ENCODE data around the gene SMIM21. TPM values are rescaled to one million over a fixed set of nuclear protein-coding genes. Genes with fewer than 3 reads are reported as not detected.

The SMIM21 gene
- total and polyA plus RNA-seq, 2 experiments from 2014 or later, result not detected

DNA sequence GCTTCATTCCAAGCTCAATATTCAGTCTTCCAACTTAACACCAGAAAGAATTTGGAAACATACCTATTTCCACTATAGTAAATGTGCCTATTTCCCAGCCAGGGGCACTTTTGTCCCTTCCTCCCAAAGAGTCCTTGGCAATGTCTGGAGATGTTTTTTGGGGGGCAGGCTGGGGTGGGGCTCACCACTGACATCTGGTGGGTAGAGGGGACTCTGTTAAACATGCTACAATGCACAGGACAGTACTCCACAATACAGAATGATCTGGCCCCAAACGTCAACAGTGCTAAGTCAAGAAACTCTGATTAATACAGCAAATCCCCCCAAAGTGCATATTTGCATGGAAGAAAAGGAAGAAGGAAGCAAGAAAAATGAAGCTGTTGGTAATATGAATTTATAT is 61.7 kb downstream of the SMIM21 start:
- 53 to 71% methylated on average over 1 of the region's 1 CpG for WGBS, 2 experiments (ENCODE audit: low coverage in 1 of 2, low lambda C conversion rate in 2 of 2, missing lambda C conversion rate in 2 of 2)
- Histone ChIP-seq H2AFZ (no peak overlapping the region), H3K27me3 (replicated peaks; ENCODE audit: insufficient read depth) (no peaks in the 10 kb centered on the region), H3K4me1 (ENCODE audit: insufficient read depth) (no peaks in the 10 kb centered on the region), H3K4me2 (ENCODE audit: unreplicated experiment) (no peak overlapping the region), H3K27ac (no peak overlapping the region), H3K9ac (no peak overlapping the region), H3K4me3 (no peak overlapping the region), H4K20me1 (ENCODE audit: insufficient read depth) (no peaks in the 10 kb centered on the region), H3K36me3 (ENCODE audit: low read depth) (no peaks in the 10 kb centered on the region), H3K79me2 (ENCODE audit: insufficient read depth) (no peaks in the 10 kb centered on the region), H3K9me3 (ENCODE audit: low read depth) (no peaks in the 10 kb centered on the region), H3K9me2 (ENCODE audit: insufficient read depth) (no peaks in the 10 kb centered on the region), H3F3A (ENCODE audit: insufficient read depth) (no peaks in the 10 kb centered on the region)
- in situ Hi-C loops (cut with MboI), result no loop called here
- TF ChIP-seq EZH2 (IDR thresholded peaks at IDR 0.05; ENCODE audit: insufficient read depth, poor library complexity, severe bottlenecking) (no peak), EZH2phosphoT487 (IDR thresholded peaks at IDR 0.05; ENCODE audit: insufficient read depth, low read depth) (no peak)
- no peak for DNase-seq

DNA sequence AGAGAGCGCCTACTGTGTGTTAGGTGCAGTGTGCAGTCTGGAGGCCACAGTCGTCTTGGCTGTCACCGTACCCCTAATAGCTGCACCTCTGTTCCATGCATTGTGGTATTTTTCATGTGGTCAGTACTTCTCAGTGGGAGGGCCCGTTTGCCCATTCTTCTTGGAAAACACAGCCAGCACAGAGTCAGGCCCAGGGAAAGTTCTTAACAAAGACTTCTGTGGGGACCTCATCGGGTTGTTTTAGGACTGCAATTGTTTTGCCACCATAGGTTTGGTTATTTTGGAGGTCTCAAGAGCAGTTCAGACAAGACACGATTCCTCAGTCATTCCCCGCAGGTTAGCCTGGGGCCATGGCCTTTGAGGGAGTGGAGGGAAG is 62.3 kb downstream of the SMIM21 start:
- H3K27ac ChIP-seq, result no peak overlapping the region
- H3K9me3 ChIP-seq (ENCODE audit: low read depth), result no peaks in the 10 kb centered on the region
- no peak for TF ChIP-seq EZH2 (IDR thresholded peaks at IDR 0.05; ENCODE audit: insufficient read depth, poor library complexity, severe bottlenecking)
- no peak for TF ChIP-seq EZH2phosphoT487 (IDR thresholded peaks at IDR 0.05; ENCODE audit: insufficient read depth, low read depth)
- H3K4me3 ChIP-seq, result no peak overlapping the region
- no peaks in the 10 kb centered on the region for H3F3A ChIP-seq (ENCODE audit: insufficient read depth)
- H3K4me2 ChIP-seq (ENCODE audit: unreplicated experiment), result no peak overlapping the region
- in situ Hi-C loops (cut with MboI), result no loop called here
- DNase-seq, result no peak
- no peaks in the 10 kb centered on the region for H3K27me3 ChIP-seq (replicated peaks; ENCODE audit: insufficient read depth)
- H3K9me2 ChIP-seq (ENCODE audit: insufficient read depth), result no peaks in the 10 kb centered on the region
- no peak overlapping the region for H3K9ac ChIP-seq
- no peaks in the 10 kb centered on the region for H3K79me2 ChIP-seq (ENCODE audit: insufficient read depth)
- no peaks in the 10 kb centered on the region for H3K4me1 ChIP-seq (ENCODE audit: insufficient read depth)
- no peak overlapping the region for H2AFZ ChIP-seq
- H3K36me3 ChIP-seq (ENCODE audit: low read depth), result no peaks in the 10 kb centered on the region
- WGBS, 2 experiments (ENCODE audit: low coverage in 1 of 2, low lambda C conversion rate in 2 of 2, missing lambda C conversion rate in 2 of 2), result 59 to 66% methylated on average over 7 of the region's 7 CpGs
- H4K20me1 ChIP-seq (ENCODE audit: insufficient read depth), result no peaks in the 10 kb centered on the region

DNA sequence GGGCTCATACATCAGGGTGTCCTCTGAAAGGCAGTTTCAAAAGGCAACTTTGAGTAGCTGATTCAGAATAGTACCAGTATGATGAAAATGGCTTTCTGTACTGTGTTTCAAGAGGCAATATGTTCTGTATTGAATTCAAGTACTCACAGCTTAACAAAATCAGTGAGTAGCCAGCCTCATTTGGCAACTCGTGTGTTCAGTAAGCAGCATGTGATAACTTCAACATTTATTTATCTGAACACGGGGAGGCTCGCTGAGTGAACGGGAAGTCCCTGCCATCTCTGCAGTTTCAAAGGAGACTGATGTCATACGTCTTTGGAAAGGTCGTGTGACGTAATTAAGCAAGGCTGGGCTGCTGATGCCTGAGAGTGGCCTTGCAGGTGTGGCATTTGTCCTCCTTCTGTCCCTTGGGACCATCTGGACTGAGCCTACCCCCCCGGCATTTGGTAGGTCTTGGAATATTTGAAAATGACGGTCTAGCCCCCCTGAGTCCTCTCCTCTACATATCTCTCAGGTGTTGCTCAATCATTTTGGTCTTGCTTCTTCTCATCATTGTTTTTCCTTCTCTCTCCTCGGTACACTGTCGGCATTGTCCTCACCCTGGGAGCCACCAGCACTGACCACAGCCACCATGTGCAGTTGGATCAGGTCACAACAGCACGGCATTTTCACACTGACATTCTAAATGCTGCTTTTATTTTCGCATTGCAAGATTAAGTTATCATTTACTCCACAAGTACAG is 62.8 kb downstream of the SMIM21 start:
- in situ Hi-C loops (cut with MboI), result no loop called here
- H3K4me3 ChIP-seq, result no peak overlapping the region

DNA sequence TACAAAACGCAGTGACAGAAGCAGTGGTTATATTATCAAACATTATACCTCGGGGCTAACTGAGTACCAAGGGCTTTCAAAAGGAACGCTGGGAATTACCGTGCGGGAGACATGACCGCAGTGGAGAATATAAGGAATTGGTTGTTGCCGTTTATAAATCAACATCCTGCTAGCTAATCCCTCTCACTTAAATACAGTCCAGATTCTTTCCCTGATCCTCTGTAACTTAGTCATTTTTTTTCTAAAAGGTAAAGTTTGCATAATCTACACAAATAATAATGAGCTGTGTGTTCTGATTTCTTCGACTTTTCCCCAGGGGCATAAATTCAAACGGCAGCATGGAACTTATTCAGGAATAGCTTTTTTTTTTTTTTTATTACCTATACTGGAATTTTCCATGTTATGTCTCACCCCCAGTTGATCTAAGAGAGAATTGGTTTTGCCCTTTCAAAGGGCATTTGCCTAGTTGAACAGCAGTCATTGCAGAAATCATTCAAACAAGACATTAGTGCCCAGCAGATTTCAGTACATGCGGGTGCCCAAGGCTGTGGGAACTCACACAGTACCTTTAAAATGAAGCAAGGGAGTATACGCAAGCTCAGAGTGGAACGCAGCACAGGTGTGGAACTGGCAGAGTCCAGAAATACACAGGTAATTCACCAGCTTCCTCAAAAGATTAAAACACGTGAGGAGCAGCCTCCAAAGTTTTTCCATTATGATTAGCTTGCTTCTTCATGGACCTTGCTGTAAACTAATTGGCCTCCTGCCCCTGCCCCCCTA is 63.9 kb downstream of the SMIM21 start:
- no peak overlapping the region for H3K27ac ChIP-seq
- H3K4me3 ChIP-seq, result no peak overlapping the region
- in situ Hi-C loops (cut with MboI), result no loop called here
- no peak overlapping the region for H3K9ac ChIP-seq
- no peaks in the 10 kb centered on the region for H4K20me1 ChIP-seq (ENCODE audit: insufficient read depth)
- TF ChIP-seq EZH2phosphoT487 (IDR thresholded peaks at IDR 0.05; ENCODE audit: insufficient read depth, low read depth), result no peak
- no peak for TF ChIP-seq EZH2 (IDR thresholded peaks at IDR 0.05; ENCODE audit: insufficient read depth, poor library complexity, severe bottlenecking)
- no peak for DNase-seq
- no peaks in the 10 kb centered on the region for H3K79me2 ChIP-seq (ENCODE audit: insufficient read depth)
- WGBS, 2 experiments (ENCODE audit: low coverage in 1 of 2, low lambda C conversion rate in 2 of 2, missing lambda C conversion rate in 2 of 2), result 73% methylated on average over 13 of the region's 13 CpGs
- H3K36me3 ChIP-seq (ENCODE audit: low read depth), result no peaks in the 10 kb centered on the region
- no peaks in the 10 kb centered on the region for H3K9me2 ChIP-seq (ENCODE audit: insufficient read depth)
- no peaks in the 10 kb centered on the region for H3K9me3 ChIP-seq (ENCODE audit: low read depth)
- H3F3A ChIP-seq (ENCODE audit: insufficient read depth), result no peaks in the 10 kb centered on the region
- no peaks in the 10 kb centered on the region for H3K27me3 ChIP-seq (replicated peaks; ENCODE audit: insufficient read depth)
- no peak overlapping the region for H3K4me2 ChIP-seq (ENCODE audit: unreplicated experiment)
- no peak overlapping the region for H2AFZ ChIP-seq
- no peaks in the 10 kb centered on the region for H3K4me1 ChIP-seq (ENCODE audit: insufficient read depth)

More for the DNA sequence above, 62.8 kb downstream of the SMIM21 start:
- Histone ChIP-seq H3K4me2 (ENCODE audit: unreplicated experiment) (no peak overlapping the region), H3K9ac (no peak overlapping the region), H3F3A (ENCODE audit: insufficient read depth) (no peaks in the 10 kb centered on the region), H2AFZ (no peak overlapping the region), H3K27me3 (replicated peaks; ENCODE audit: insufficient read depth) (no peaks in the 10 kb centered on the region), H3K36me3 (ENCODE audit: low read depth) (no peaks in the 10 kb centered on the region), H3K4me1 (ENCODE audit: insufficient read depth) (no peaks in the 10 kb centered on the region), H3K9me3 (ENCODE audit: low read depth) (no peaks in the 10 kb centered on the region), H3K27ac (no peak overlapping the region), H3K79me2 (ENCODE audit: insufficient read depth) (no peaks in the 10 kb centered on the region), H3K9me2 (ENCODE audit: insufficient read depth) (no peaks in the 10 kb centered on the region), H4K20me1 (ENCODE audit: insufficient read depth) (no peaks in the 10 kb centered on the region)
- WGBS, 2 experiments (ENCODE audit: low coverage in 1 of 2, low lambda C conversion rate in 2 of 2, missing lambda C conversion rate in 2 of 2), result 73 to 78% methylated on average over 13 of the region's 13 CpGs
- DNase-seq, result no peak
- no peak for TF ChIP-seq EZH2 (IDR thresholded peaks at IDR 0.05; ENCODE audit: insufficient read depth, poor library complexity, severe bottlenecking)
- TF ChIP-seq EZH2phosphoT487 (IDR thresholded peaks at IDR 0.05; ENCODE audit: insufficient read depth, low read depth), result no peak

Measured in GM23248 (cell line).